H1 (cell line): Measurements from ENCODE around the gene EXD2.

ENCODE experiments used
- ATF3 ChIP-seq: IDR thresholded peaks from 2 replicates; pipeline ENCODE4 v1.6.1; 2011; ENCODE audit warnings: low read depth, mild to moderate bottlenecking, low read length; ENCODE audit not compliant: insufficient read depth
- CTCF ChIP-seq, 3 experiments: IDR thresholded peaks; 1 replicate in 2 of 3; 2 replicates in 1 of 3; pipeline versions ENCODE4 v1.5.1 to v1.6.1; 2011; ENCODE audit warnings: low read length in 3 of 3, mild to moderate bottlenecking in 3 of 3, inconsistent platforms in 2 of 3, low read depth in 1 of 3, moderate library complexity in 1 of 3; ENCODE audit not compliant: insufficient read depth in 1 of 3; ENCODE audit errors: control extremely low read depth in 1 of 3

- TF ChIP-seq CTCF (IDR thresholded peaks at IDR 0.05; ENCODE audit: control extremely low read depth in 1 of 3, insufficient read depth in 1 of 3, low read depth in 1 of 3, low read length in 3 of 3), result no peak
- no peak for TF ChIP-seq ATF3
Measured at GRCh38 chr14:69282448-69282847, 91.2 kb downstream of the EXD2 start.
